GM12878 (cell line): ENCODE results near the gene MYCBPAP.

Experiments used
- CTCF ChIP-seq, 3 experiments: IDR thresholded peaks in 2 of 3; conservative IDR thresholded peaks in 1 of 3; 2 replicates each; pipeline ENCODE4 v1.5.1; 2011; ENCODE audit warnings: low read depth in 3 of 3, low read length in 3 of 3, mild to moderate bottlenecking in 3 of 3, control low read depth in 2 of 3, moderate library complexity in 2 of 3, inconsistent platforms in 1 of 3, mixed read lengths in 1 of 3; ENCODE audit not compliant: control insufficient read depth in 2 of 3, insufficient read depth in 1 of 3; ENCODE audit errors: extremely low read depth in 1 of 3
- POLR2A ChIP-seq: IDR thresholded peaks from 2 replicates; pipeline ENCODE4 v1.6.1; 2011; ENCODE audit warnings: low read depth, mild to moderate bottlenecking, low read length
- RFX5 ChIP-seq: IDR thresholded peaks from 2 replicates; pipeline ENCODE4 v1.6.1; 2011; ENCODE audit warnings: low read depth, low read length, improper control_type of control experiment
- TF ChIP-seq, protein P1 (sequence below): IDR thresholded peaks from 2 replicates; pipeline ENCODE4 v1.6.1; 2012; ENCODE audit warnings: low read depth, low read length, improper control_type of control experiment

GRCh38 chr17:50541402-50541715, 33.1 kb downstream of the MYCBPAP start:
- TF ChIP-seq RFX5 (no peak), POLR2A (no peak), CTCF (IDR thresholded peaks at IDR 0.05 in 2 of 3, conservative IDR thresholded peaks at IDR 0.05 in 1 of 3; ENCODE audit: control insufficient read depth in 2 of 3, extremely low read depth in 1 of 3, insufficient read depth in 1 of 3, low read depth in 3 of 3, low read length in 3 of 3) (no peak)
- TF ChIP-seq, protein P1, sequence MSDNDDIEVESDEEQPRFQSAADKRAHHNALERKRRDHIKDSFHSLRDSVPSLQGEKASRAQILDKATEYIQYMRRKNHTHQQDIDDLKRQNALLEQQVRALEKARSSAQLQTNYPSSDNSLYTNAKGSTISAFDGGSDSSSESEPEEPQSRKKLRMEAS: no peak
